ENCODE measurements around the gene SEC14L2. TPM values are rescaled to one million over a fixed set of nuclear protein-coding genes. Genes with fewer than 3 reads are reported as not detected.

Gene SEC14L2
- total and polyA plus RNA-seq, 2 experiments from 2014 or later: 23.3 to 41.9 TPM

DNA sequence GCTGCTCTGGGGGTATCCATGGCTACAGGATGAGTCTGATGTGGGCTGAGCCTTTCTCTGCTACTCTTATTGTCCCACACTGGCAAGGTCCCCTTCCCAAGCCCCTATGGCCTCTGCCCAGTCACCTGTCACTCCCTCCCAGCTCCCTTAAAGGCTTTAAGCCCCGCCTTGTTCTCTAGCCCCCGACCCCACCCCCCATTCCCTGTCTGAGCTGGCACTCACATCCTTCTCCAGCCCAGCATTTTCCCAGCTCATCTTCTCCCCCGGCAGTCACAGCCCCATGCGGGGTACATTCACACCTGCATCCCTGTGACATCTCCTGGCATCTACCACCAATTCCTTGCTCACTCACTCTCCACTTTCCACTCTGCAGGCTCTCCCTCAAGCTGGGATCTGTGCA is 33.1 kb downstream of the SEC14L2 start:
- in situ Hi-C loops (cut with MboI): no loop called here
- Histone ChIP-seq H3K4me2 (ENCODE audit: unreplicated experiment) (no peak overlapping the region), H3K36me3 (ENCODE audit: low read depth) (no peaks in the 10 kb centered on the region), H3K9me3 (ENCODE audit: low read depth) (no peaks in the 10 kb centered on the region), H3K27me3 (replicated peaks; ENCODE audit: insufficient read depth) (no peaks in the 10 kb centered on the region), H3K9ac (no peak overlapping the region), H3K9me2 (ENCODE audit: insufficient read depth) (no peaks in the 10 kb centered on the region), H2AFZ (no peak overlapping the region), H3K4me1 (ENCODE audit: insufficient read depth) (peaks cover 3% of the 10 kb centered on the region; the same call in 1 of the 2 replicates), H3K4me3 (no peak overlapping the region), H4K20me1 (ENCODE audit: insufficient read depth) (no peaks in the 10 kb centered on the region), H3F3A (ENCODE audit: insufficient read depth) (peaks cover 2% of the 10 kb centered on the region; the same call in 1 of the 2 replicates), H3K27ac (no peak overlapping the region), H3K79me2 (ENCODE audit: insufficient read depth) (no peaks in the 10 kb centered on the region)
- no peak for TF ChIP-seq EZH2phosphoT487 (IDR thresholded peaks at IDR 0.05; ENCODE audit: insufficient read depth, low read depth)
- no peak for TF ChIP-seq EZH2 (IDR thresholded peaks at IDR 0.05; ENCODE audit: insufficient read depth, poor library complexity, severe bottlenecking)
- DNase-seq: no peak
- 46 to 60% methylated on average over 2 to 4 of the region's 4 CpGs for WGBS, 2 experiments (ENCODE audit: low coverage in 1 of 2, low lambda C conversion rate in 2 of 2, missing lambda C conversion rate in 2 of 2)

DNA sequence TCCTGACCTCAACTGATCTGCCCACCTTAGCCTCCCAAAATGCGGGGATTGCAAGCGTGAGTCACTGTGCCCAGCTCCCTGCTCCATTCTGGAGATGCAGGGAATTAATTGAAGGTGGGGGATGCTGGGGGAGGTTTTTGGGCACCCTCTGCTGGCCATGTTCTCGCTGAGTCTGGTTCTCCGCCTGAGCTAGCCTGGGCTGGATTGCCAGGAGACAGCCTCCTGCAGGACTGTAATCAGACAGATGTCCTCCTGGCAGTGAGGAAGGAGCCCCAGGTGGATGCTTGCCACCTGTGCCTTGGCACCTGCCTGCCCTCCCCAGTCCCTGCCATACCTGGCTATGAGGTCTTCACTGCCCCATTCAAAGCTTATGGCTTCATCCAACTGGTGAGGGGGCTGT is 34.1 kb downstream of the SEC14L2 start:
- no peaks in the 10 kb centered on the region for H3F3A ChIP-seq (ENCODE audit: insufficient read depth)
- no peak overlapping the region for H3K4me3 ChIP-seq
- DNase-seq: no peak
- no peak overlapping the region for H3K4me2 ChIP-seq (ENCODE audit: unreplicated experiment)
- no peaks in the 10 kb centered on the region for H3K9me2 ChIP-seq (ENCODE audit: insufficient read depth)
- H3K36me3 ChIP-seq (ENCODE audit: low read depth): no peaks in the 10 kb centered on the region
- H3K79me2 ChIP-seq (ENCODE audit: insufficient read depth): no peaks in the 10 kb centered on the region
- no peak overlapping the region for H3K27ac ChIP-seq
- 84 to 87% methylated on average over 4 of the region's 4 CpGs for WGBS, 2 experiments (ENCODE audit: low coverage in 1 of 2, low lambda C conversion rate in 2 of 2, missing lambda C conversion rate in 2 of 2)
- H3K4me1 ChIP-seq (ENCODE audit: insufficient read depth): no peaks in the 10 kb centered on the region
- no peaks in the 10 kb centered on the region for H3K9me3 ChIP-seq (ENCODE audit: low read depth)
- TF ChIP-seq EZH2 (IDR thresholded peaks at IDR 0.05; ENCODE audit: insufficient read depth, poor library complexity, severe bottlenecking): no peak
- no peak for TF ChIP-seq EZH2phosphoT487 (IDR thresholded peaks at IDR 0.05; ENCODE audit: insufficient read depth, low read depth)
- in situ Hi-C loops (cut with MboI): no loop called here
- no peak overlapping the region for H2AFZ ChIP-seq
- no peaks in the 10 kb centered on the region for H3K27me3 ChIP-seq (replicated peaks; ENCODE audit: insufficient read depth)
- no peak overlapping the region for H3K9ac ChIP-seq
- no peaks in the 10 kb centered on the region for H4K20me1 ChIP-seq (ENCODE audit: insufficient read depth)

DNA sequence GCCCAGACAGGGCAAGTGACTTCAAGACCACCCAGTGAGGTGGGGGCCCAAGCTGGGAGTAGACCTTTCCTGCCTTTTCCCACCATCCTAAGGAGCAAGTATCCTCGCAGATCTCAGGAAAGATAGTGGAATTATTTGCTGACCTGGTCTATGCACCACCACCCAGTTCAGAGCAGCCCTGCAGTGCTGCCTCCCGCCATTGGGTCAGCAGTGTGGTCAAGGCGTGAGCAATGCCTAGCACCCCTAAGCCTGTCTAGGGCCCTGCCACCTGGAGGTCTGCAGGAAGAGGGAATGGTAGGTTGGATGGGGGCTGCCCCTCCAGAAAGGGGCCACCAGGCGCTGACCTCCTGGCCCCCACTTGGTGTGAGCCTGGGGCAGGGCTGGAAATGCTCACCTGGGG is 35.3 kb downstream of the SEC14L2 start:
- H4K20me1 ChIP-seq (ENCODE audit: insufficient read depth): no peaks in the 10 kb centered on the region
- in situ Hi-C loops (cut with MboI): no loop called here
- no peaks in the 10 kb centered on the region for H3K36me3 ChIP-seq (ENCODE audit: low read depth)
- no peak for DNase-seq
- no peaks in the 10 kb centered on the region for H3K79me2 ChIP-seq (ENCODE audit: insufficient read depth)
- H3K9me3 ChIP-seq (ENCODE audit: low read depth): no peaks in the 10 kb centered on the region
- H3K9me2 ChIP-seq (ENCODE audit: insufficient read depth): no peaks in the 10 kb centered on the region
- no peak overlapping the region for H2AFZ ChIP-seq
- no peak overlapping the region for H3K4me2 ChIP-seq (ENCODE audit: unreplicated experiment)
- H3K9ac ChIP-seq: no peak overlapping the region
- WGBS, 2 experiments (ENCODE audit: low coverage in 1 of 2, low lambda C conversion rate in 2 of 2, missing lambda C conversion rate in 2 of 2): 87% methylated on average over 4 of the region's 4 CpGs
- no peak overlapping the region for H3K27ac ChIP-seq
- H3K4me3 ChIP-seq: no peak overlapping the region
- no peaks in the 10 kb centered on the region for H3K27me3 ChIP-seq (replicated peaks; ENCODE audit: insufficient read depth)
- H3K4me1 ChIP-seq (ENCODE audit: insufficient read depth): no peaks in the 10 kb centered on the region
- H3F3A ChIP-seq (ENCODE audit: insufficient read depth): no peaks in the 10 kb centered on the region
- TF ChIP-seq EZH2phosphoT487 (IDR thresholded peaks at IDR 0.05; ENCODE audit: insufficient read depth, low read depth) (no peak), EZH2 (IDR thresholded peaks at IDR 0.05; ENCODE audit: insufficient read depth, poor library complexity, severe bottlenecking) (no peak)

DNA sequence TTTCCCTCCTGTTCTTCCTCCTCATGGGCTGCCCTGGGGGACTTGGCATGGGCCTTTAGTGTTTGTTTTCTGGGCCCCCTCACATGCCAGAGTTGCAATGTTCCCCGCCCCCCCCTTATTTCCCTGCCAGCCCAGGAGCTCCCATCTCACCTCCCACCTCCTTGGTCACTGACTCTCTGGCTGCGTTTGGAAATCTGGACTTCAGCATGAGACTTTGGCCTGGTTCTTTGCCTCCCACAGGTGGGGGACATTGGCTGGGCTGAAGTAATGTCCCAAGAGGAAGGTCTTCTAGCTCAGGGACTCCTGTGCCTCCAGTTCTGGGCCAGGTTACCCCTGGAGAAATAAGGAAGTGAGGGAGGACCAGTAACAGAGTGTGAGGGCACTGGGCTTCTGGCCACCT is 35.7 kb downstream of the SEC14L2 start:
- in situ Hi-C loops (cut with MboI): no loop called here

DNA sequence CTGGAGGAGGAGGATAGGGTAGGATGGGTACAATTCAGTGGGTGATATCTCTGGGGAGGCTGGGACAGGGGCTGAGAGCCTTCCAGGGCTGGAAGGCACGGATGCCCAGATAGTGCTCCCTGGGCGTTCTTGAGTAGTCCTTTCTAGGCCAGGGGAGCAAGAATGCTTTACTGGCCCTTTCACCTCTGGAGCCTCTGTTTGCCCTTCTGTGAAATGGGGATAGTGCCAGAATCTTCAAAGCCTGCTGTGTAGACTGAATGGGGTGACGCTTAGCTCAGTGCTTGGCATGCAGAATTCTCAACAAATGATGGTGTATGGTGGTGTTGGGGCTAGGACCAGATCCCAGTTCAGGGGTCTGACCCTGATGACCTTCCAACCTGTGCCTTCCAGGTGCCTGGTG is 36.4 kb downstream of the SEC14L2 start:
- H3K4me1 ChIP-seq (ENCODE audit: insufficient read depth): no peaks in the 10 kb centered on the region
- TF ChIP-seq EZH2phosphoT487 (IDR thresholded peaks at IDR 0.05; ENCODE audit: insufficient read depth, low read depth): no peak
- no peak for TF ChIP-seq EZH2 (IDR thresholded peaks at IDR 0.05; ENCODE audit: insufficient read depth, poor library complexity, severe bottlenecking)
- no peak overlapping the region for H2AFZ ChIP-seq
- no peaks in the 10 kb centered on the region for H3K9me3 ChIP-seq (ENCODE audit: low read depth)
- H3K27ac ChIP-seq: no peak overlapping the region
- no peaks in the 10 kb centered on the region for H3K9me2 ChIP-seq (ENCODE audit: insufficient read depth)
- H3K4me2 ChIP-seq (ENCODE audit: unreplicated experiment): no peak overlapping the region
- H3K9ac ChIP-seq: no peak overlapping the region
- no peaks in the 10 kb centered on the region for H4K20me1 ChIP-seq (ENCODE audit: insufficient read depth)
- 84 to 87% methylated on average over 3 of the region's 3 CpGs for WGBS, 2 experiments (ENCODE audit: low coverage in 1 of 2, low lambda C conversion rate in 2 of 2, missing lambda C conversion rate in 2 of 2)
- no peaks in the 10 kb centered on the region for H3K36me3 ChIP-seq (ENCODE audit: low read depth)
- H3K79me2 ChIP-seq (ENCODE audit: insufficient read depth): no peaks in the 10 kb centered on the region
- no peak for DNase-seq
- no peaks in the 10 kb centered on the region for H3F3A ChIP-seq (ENCODE audit: insufficient read depth)
- H3K4me3 ChIP-seq: no peak overlapping the region
- in situ Hi-C loops (cut with MboI): no loop called here
- H3K27me3 ChIP-seq (replicated peaks; ENCODE audit: insufficient read depth): no peaks in the 10 kb centered on the region

More for the DNA sequence above, 35.7 kb downstream of the SEC14L2 start:
- Histone ChIP-seq H3F3A (ENCODE audit: insufficient read depth) (no peaks in the 10 kb centered on the region), H3K4me2 (ENCODE audit: unreplicated experiment) (no peak overlapping the region), H2AFZ (no peak overlapping the region), H3K79me2 (ENCODE audit: insufficient read depth) (no peaks in the 10 kb centered on the region), H3K9me3 (ENCODE audit: low read depth) (no peaks in the 10 kb centered on the region), H3K4me1 (ENCODE audit: insufficient read depth) (no peaks in the 10 kb centered on the region), H3K27me3 (replicated peaks; ENCODE audit: insufficient read depth) (no peaks in the 10 kb centered on the region), H3K9me2 (ENCODE audit: insufficient read depth) (no peaks in the 10 kb centered on the region), H3K36me3 (ENCODE audit: low read depth) (no peaks in the 10 kb centered on the region), H3K4me3 (no peak overlapping the region), H4K20me1 (ENCODE audit: insufficient read depth) (no peaks in the 10 kb centered on the region), H3K9ac (no peak overlapping the region), H3K27ac (no peak overlapping the region)
- TF ChIP-seq EZH2phosphoT487 (IDR thresholded peaks at IDR 0.05; ENCODE audit: insufficient read depth, low read depth) (no peak), EZH2 (IDR thresholded peaks at IDR 0.05; ENCODE audit: insufficient read depth, poor library complexity, severe bottlenecking) (no peak)
- 11 to 21% methylated on average over 1 to 2 of the region's 2 CpGs for WGBS, 2 experiments (ENCODE audit: low coverage in 1 of 2, low lambda C conversion rate in 2 of 2, missing lambda C conversion rate in 2 of 2)
- no peak for DNase-seq
